K562 (cell line): ENCODE measurements around the gene PNMA8A. TPM values are rescaled to one million over a fixed set of nuclear protein-coding genes. Genes with fewer than 3 reads are reported as not detected.
A peak's percentile ranks its signal among the peaks of the same experiment; 100 is the strongest.

ENCODE experiments used
- ATAC-seq: fragments of 200-7000 bp; cut with Tn5 transposase; 3 replicates; pipeline ENCODE4 v1.9.1; 2020; ENCODE audit warnings: moderate library complexity
- BruUV-seq: library from RNA; stranded (reverse); fragments of 400-500 nt; replicated peaks from 2 replicates; lab custom pipeline; 2021; lab: Mats Ljungman, UMichigan
- CTCF ChIA-PET: fragments of 300-600 bp; formaldehyde crosslinking; extraction: SDS; loops from one replicate; lab custom pipeline; 2021; ENCODE audit warnings: low intra/inter-chr PET ratio; lab: Yijun Ruan, JAX
- POLR2A ChIA-PET: fragments of 300-600, 350-650 bp; sonication (Branson Sonifier 250); formaldehyde crosslinking; extraction: SDS; loops from one replicate; lab custom pipeline; 2021; ENCODE audit warnings: antibody characterized with exemption, inconsistent platforms; lab: Yijun Ruan, JAX
- DNase-seq, 4 experiments: peaks; one replicate each; pipeline versions ENCODE4 v3.0.0 to v3.0.0-alpha.2; 2011 to 2018; ENCODE audit warnings: low spot score in 3 of 4, mixed read lengths in 3 of 4; ENCODE audit errors: extremely low read depth in 1 of 4
- FAIRE-seq: peaks from 2 replicates; lab custom pipeline; 2011; peaks lifted over from hg19 to GRCh38; lab: Jason Lieb, UNC
- H2AFZ ChIP-seq: 2 replicates; pipeline ENCODE4 v1.6.0; 2011; ENCODE audit warnings: low read depth, low read length, control low read depth, inconsistent platforms
- H3K27ac ChIP-seq: fragments of 200-600 bp; 3 replicates; pipeline ENCODE4 v1.8.0; 2011; ENCODE audit warnings: low read depth, mild to moderate bottlenecking, control low read depth, inconsistent platforms, low read length, moderate library complexity, mixed read lengths; ENCODE audit errors: extremely low read depth
- H3K27me3 ChIP-seq, 2 experiments: fragments of 300-600 bp in 1 of 2; 2 replicates in 1 of 2; 3 replicates in 1 of 2; pipeline versions ENCODE4 v1.6.0 to v1.8.0; 2011; ENCODE audit warnings: inconsistent platforms in 2 of 2, low read length in 2 of 2, mild to moderate bottlenecking in 1 of 2, mixed read lengths in 1 of 2, moderate library complexity in 1 of 2; ENCODE audit not compliant: control insufficient read depth in 2 of 2, insufficient read depth in 2 of 2
- H3K36me3 ChIP-seq: fragments of 300-600 bp; 3 replicates; pipeline ENCODE4 v1.8.0; 2011; ENCODE audit warnings: mild to moderate bottlenecking, low read length, inconsistent platforms; ENCODE audit not compliant: control insufficient read depth, insufficient read depth
- H3K4me1 ChIP-seq, 2 experiments: fragments of 200-600 bp in 1 of 2; replicated peaks in 1 of 2; 2 replicates in 1 of 2; 3 replicates in 1 of 2; pipeline versions ENCODE4 v1.5.1 to v1.8.0; 2011; ENCODE audit warnings: inconsistent platforms in 2 of 2, low read length in 2 of 2, mild to moderate bottlenecking in 1 of 2, mixed read lengths in 1 of 2, moderate library complexity in 1 of 2; ENCODE audit not compliant: control insufficient read depth in 2 of 2, insufficient read depth in 2 of 2
- H3K4me2 ChIP-seq: 2 replicates; pipeline ENCODE4 v1.6.1; 2011; ENCODE audit warnings: low read length, control low read depth, inconsistent platforms, mixed read lengths; ENCODE audit not compliant: insufficient read depth
- H3K4me3 ChIP-seq: fragments of 200-600 bp; sonication (generic), shearing (Covaris generic); 2 replicates; pipeline ENCODE4 v1.5.1; 2016; ENCODE audit warnings: control low read depth, inconsistent platforms
- H3K79me2 ChIP-seq: fragments of 200-600 bp; 3 replicates; pipeline ENCODE4 v1.8.0; 2011; ENCODE audit warnings: low read length, inconsistent platforms; ENCODE audit not compliant: control insufficient read depth, insufficient read depth
- H3K9ac ChIP-seq, 2 experiments: 2 replicates each; pipeline versions ENCODE4 v1.6.0 to v1.6.1; 2011; ENCODE audit warnings: low read depth in 2 of 2, low read length in 2 of 2, control low read depth in 1 of 2, inconsistent platforms in 1 of 2, mild to moderate bottlenecking in 1 of 2, mixed read lengths in 1 of 2; ENCODE audit not compliant: insufficient read depth in 1 of 2
- H3K9me1 ChIP-seq: one replicate; pipeline ENCODE4 v1.6.0; 2011; ENCODE audit warnings: inconsistent platforms, mild to moderate bottlenecking, low read length, moderate library complexity; ENCODE audit not compliant: control insufficient read depth, insufficient read depth
- H3K9me3 ChIP-seq: replicated peaks from 2 replicates; pipeline ENCODE4 v1.5.1; 2011; ENCODE audit warnings: low read depth, low read length, inconsistent platforms; ENCODE audit not compliant: control insufficient read depth, insufficient read depth
- H4K20me1 ChIP-seq: replicated peaks from 2 replicates; pipeline ENCODE4 v1.6.1; 2011; ENCODE audit warnings: low read length, inconsistent platforms, mixed read lengths; ENCODE audit not compliant: control insufficient read depth, insufficient read depth
- BCOR ChIP-seq: fragments of 450-650 bp; IDR thresholded peaks from 2 replicates; pipeline ENCODE4 v1.6.1; 2016
- GTF3C2 ChIP-seq: IDR thresholded peaks from 3 replicates; pipeline ENCODE4 v1.6.1; 2011; ENCODE audit warnings: borderline replicate concordance, mild to moderate bottlenecking, moderate library complexity; ENCODE audit not compliant: insufficient read length; ENCODE audit errors: extremely low read depth
- KDM1A ChIP-seq, 2 experiments: fragments of 450-650 bp; IDR thresholded peaks; 2 replicates each; pipeline ENCODE4 v1.6.1; 2016; ENCODE audit warnings: mild to moderate bottlenecking in 2 of 2
- RBM25 ChIP-seq: fragments of 200-400 bp; formaldehyde crosslinking; IDR thresholded peaks from 2 replicates; pipeline ENCODE4 v1.6.1; 2018; ENCODE audit warnings: low read length, low read depth, moderate library complexity; ENCODE audit not compliant: severe bottlenecking
- SMARCA5 ChIP-seq: fragments of 450-650 bp; IDR thresholded peaks from 2 replicates; pipeline ENCODE4 v1.6.1; 2016
- ZBTB1 ChIP-seq: sonication (generic); formaldehyde crosslinking; IDR thresholded peaks from 2 replicates; pipeline ENCODE4 v1.8.1; 2023; ENCODE audit warnings: missing genetic modification reagents, low read depth, mild to moderate bottlenecking, borderline replicate concordance
- ZFP36 ChIP-seq: fragments of 150-350 bp; IDR thresholded peaks from 2 replicates; pipeline ENCODE4 v1.6.1; 2018; ENCODE audit warnings: low read length, low read depth; ENCODE audit not compliant: partially characterized antibody
- WGBS: fragments of 100-300 bp; shearing (Covaris generic); methylation state at CpG from one replicate; pipeline ENCODE4 v1.1.6; 2016; ENCODE audit warnings: low coverage, mixed read lengths; ENCODE audit not compliant: insufficient coverage; ENCODE audit errors: missing lambda C conversion rate; 5-methylcytosine and 5-hydroxymethylcytosine counted together
- in situ Hi-C: fragments of 300-500 bp; cut with MboI; formaldehyde crosslinking; loops from 4 replicates; pipeline ENCODE4 v1.15.0; 2018; ENCODE audit warnings: inconsistent platforms, mixed read lengths
- intact Hi-C: fragments of 100-400 bp; cut with micrococcal nuclease; formaldehyde crosslinking; loops from 2 replicates; pipeline ENCODE4 v1.14.2; 2022
- polyA plus RNA-seq, 8 experiments: library from polyadenylated mRNA; depleted of rRNA in 4 of 8; stranded (reverse) in 5 of 8; unstranded in 3 of 8; fragments of >200 nt; fragmentation: Nextera tagmentation in 2 of 8; fragmentation: Illumina TruSeq in 1 of 8; extraction: Ambion mirVana in 2 of 8; extraction: Trizol in 1 of 8; gene quantifications; 2 replicates each; pipeline versions ENCODE4 v1.2.1 to v1.2.3, GENCODE V29; 2011 to 2014; ENCODE audit warnings: inconsistent platforms in 1 of 8, missing spikeins in 1 of 8
- total RNA-seq, 7 experiments: library from RNA; depleted of rRNA in 6 of 7; stranded (reverse); fragments of >200 nt in 6 of 7; fragmentation: Illumina TruSeq in 2 of 7; extraction: Trizol in 2 of 7; gene quantifications; 2 replicates each; pipeline versions ENCODE4 v1.2.1 to v1.2.3, GENCODE V29; 2011 to 2021; ENCODE audit warnings: low replicate concordance in 1 of 7

The PNMA8A gene
- total and polyA plus RNA-seq, 9 of the 15 experiments (the other 6 are each of a cell fraction or from before 2014, with no cell fraction given) = 6.6 to 23.8 (median 14.9) TPM

- TF ChIP-seq GTF3C2 (no peak), ZBTB1 (no peak)
Measured at GRCh38 chr19:46423188-46423587, 48.2 kb downstream of the PNMA8A start (continued).

- Histone ChIP-seq H3K4me2 (no peak overlapping the region), H3K9me1 (no peaks in the 10 kb centered on the region)
- POLR2A ChIA-PET = interaction anchor here (0.6 kb wide), 2 partner anchors 82 to 88 kb away, joined by 3 read pairs; no protein-coding TSS in a partner anchor
- TF ChIP-seq RBM25 = peak; percentile 73
- TF ChIP-seq BCOR = peak; percentile 79
- peak; percentile 63 for TF ChIP-seq ZFP36
- TF ChIP-seq KDM1A (IDR thresholded peaks at IDR 0.05) = peak; percentile 30 to 37; a peak in 1 of 4 replicates
- TF ChIP-seq SMARCA5 = no peak
- TF ChIP-seq, all 486 proteins: peak for 4
- Histone ChIP-seq H3K79me2 (no peaks in the 10 kb centered on the region), H3K4me3 (no peak overlapping the region), H3K27me3 (peaks cover 10 to 16% of the 10 kb centered on the region in 2 experiments; a peak in 3 of 5 replicates), H3K9me3 (no peaks in the 10 kb centered on the region), H3K36me3 (no peaks in the 10 kb centered on the region), H3K9ac (no peak overlapping the region), H4K20me1 (no peaks in the 10 kb centered on the region), H3K27ac (no peak overlapping the region), H2AFZ (no peak overlapping the region), H3K4me1 (peaks cover 2 to 10% of the 10 kb centered on the region in 2 experiments; a peak in 2 of 5 replicates)
- WGBS = 31% methylated on average over 2 of the region's 2 CpGs
- DNase-seq = no peak
- CTCF ChIA-PET = no interaction called here
- ATAC-seq = no peak
- FAIRE-seq = no peak
- intact Hi-C loops = no loop called here
- BruUV-seq = no TSS peak
- in situ Hi-C loops = no loop called here
Measured at GRCh38 chr19:46422344-46422743, 49.0 kb downstream of the PNMA8A start.
